GM23338 (cell line): ENCODE measurements around the gene GNAS. TPM values are rescaled to one million over a fixed set of nuclear protein-coding genes. Genes with fewer than 3 reads are reported as not detected.
A peak's percentile ranks its signal among the peaks of the same experiment; 100 is the strongest.

Experiments
- ATAC-seq: fragments of 200-7000 bp; cut with Tn5 transposase; 3 replicates; pipeline ENCODE4 v1.9.1; 2020
- DNase-seq: peaks from one replicate; pipeline ENCODE4 v3.0.0-alpha.2; 2015; ENCODE audit warnings: low spot score
- H2AFZ ChIP-seq: fragments of 200-600 bp; sonication (generic); 2 replicates; pipeline ENCODE4 v1.8.0; 2016; ENCODE audit warnings: antibody characterized with exemption, mild to moderate bottlenecking, moderate library complexity
- H3F3A ChIP-seq: fragments of 200-600 bp; sonication (generic); replicated peaks from 2 replicates; pipeline ENCODE4 v1.8.0; 2017; ENCODE audit warnings: antibody characterized with exemption, mixed run types, low read depth
- H3K27ac ChIP-seq: fragments of 200-600 bp; sonication (generic); 2 replicates; pipeline ENCODE4 v1.6.1; 2016; ENCODE audit warnings: low read depth
- H3K27me3 ChIP-seq: fragments of 200-600 bp; sonication (generic); 2 replicates; pipeline ENCODE4 v1.8.0; 2016; ENCODE audit warnings: mild to moderate bottlenecking, mixed run types, moderate library complexity; ENCODE audit not compliant: insufficient read depth
- H3K36me3 ChIP-seq: fragments of 200-600 bp; sonication (generic); 2 replicates; pipeline ENCODE4 v1.8.0; 2016; ENCODE audit warnings: mild to moderate bottlenecking; ENCODE audit not compliant: insufficient read depth
- H3K4me1 ChIP-seq: fragments of 200-600 bp; sonication (generic); 2 replicates; pipeline ENCODE4 v1.8.0; 2016; ENCODE audit warnings: mild to moderate bottlenecking, moderate library complexity; ENCODE audit not compliant: insufficient read depth
- H3K4me2 ChIP-seq: fragments of 200-600 bp; sonication (generic); 2 replicates; pipeline ENCODE4 v1.7.1; 2017; ENCODE audit warnings: mixed run types
- H3K4me3 ChIP-seq: fragments of 200-600 bp; sonication (generic); 2 replicates; pipeline ENCODE4 v1.6.1; 2016; ENCODE audit warnings: mixed run types
- H3K79me2 ChIP-seq: fragments of 200-600 bp; sonication (generic); replicated peaks from 2 replicates; pipeline ENCODE4 v1.8.0; 2017; ENCODE audit warnings: mild to moderate bottlenecking; ENCODE audit not compliant: insufficient read depth
- H3K9me2 ChIP-seq: fragments of 200-600 bp; sonication (generic); 2 replicates; pipeline ENCODE4 v1.8.0; 2017; ENCODE audit not compliant: insufficient read depth
- H4K20me1 ChIP-seq: fragments of 200-600 bp; sonication (generic); replicated peaks from 2 replicates; pipeline ENCODE4 v1.8.0; 2017; ENCODE audit warnings: mild to moderate bottlenecking; ENCODE audit not compliant: insufficient read depth
- H3K27ac Mint-ChIP-seq: 2 replicates; pipeline ENCODE4 v1.8.0; 2020; ENCODE audit warnings: inconsistent platforms, mild to moderate bottlenecking, moderate library complexity, mixed read lengths
- H3K27me3 Mint-ChIP-seq: 3 replicates; pipeline ENCODE4 v1.8.0; 2022; ENCODE audit warnings: low read depth, mild to moderate bottlenecking, moderate library complexity, mixed read lengths, inconsistent platforms; ENCODE audit not compliant: insufficient read depth, poor library complexity
- H3K36me3 Mint-ChIP-seq: 3 replicates; pipeline ENCODE4 v1.8.0; 2021; ENCODE audit warnings: low read depth, mild to moderate bottlenecking, inconsistent platforms, moderate library complexity, mixed read lengths
- H3K4me1 Mint-ChIP-seq: 3 replicates; pipeline ENCODE4 v1.8.0; 2020; ENCODE audit warnings: mild to moderate bottlenecking, inconsistent platforms, mixed read lengths
- H3K4me3 Mint-ChIP-seq: 3 replicates; pipeline ENCODE4 v1.8.0; 2021; ENCODE audit warnings: moderate library complexity, mild to moderate bottlenecking, inconsistent platforms, mixed read lengths
- H3K9me3 Mint-ChIP-seq: 3 replicates; pipeline ENCODE4 v1.8.0; 2020; ENCODE audit warnings: moderate library complexity, mild to moderate bottlenecking, inconsistent platforms, mixed read lengths
- ETS1 ChIP-seq: IDR thresholded peaks from 2 replicates; pipeline ENCODE4 v1.6.1; 2016; ENCODE audit warnings: antibody characterized with exemption
- JUNB ChIP-seq: IDR thresholded peaks from one replicate; pipeline ENCODE4 v1.6.1; 2016; ENCODE audit warnings: antibody characterized with exemption; ENCODE audit not compliant: unreplicated experiment
- NANOG ChIP-seq: IDR thresholded peaks from 2 replicates; pipeline ENCODE4 v1.6.1; 2016; ENCODE audit warnings: antibody characterized with exemption, borderline replicate concordance
- REST ChIP-seq: IDR thresholded peaks from one replicate; pipeline ENCODE4 v1.6.1; 2018; ENCODE audit warnings: antibody characterized with exemption; ENCODE audit not compliant: unreplicated experiment
- STAT1 ChIP-seq: IDR thresholded peaks from one replicate; pipeline ENCODE4 v1.6.1; 2016; ENCODE audit warnings: antibody characterized with exemption; ENCODE audit not compliant: unreplicated experiment
- polyA plus RNA-seq: library from polyadenylated mRNA; unstranded; fragments of >200 nt; fragmentation: Nextera tagmentation; extraction: Ambion mirVana; gene quantifications from 2 replicates; pipeline ENCODE4 v1.2.1, GENCODE V29; 2016
- total RNA-seq: library from RNA; depleted of rRNA; stranded (reverse); fragments of >200 nt; shearing (Covaris generic); gene quantifications from 2 replicates; pipeline ENCODE4 v1.2.3, GENCODE V29; 2014

The GNAS gene
- total and polyA plus RNA-seq, 2 experiments from 2014 or later = 917 to 1,042 TPM

- peaks cover 10% of the 10 kb centered on the region for H3K27me3 Mint-ChIP-seq
- no peak overlapping the region for H3K4me3 Mint-ChIP-seq
- H3K4me1 Mint-ChIP-seq = peaks cover 41% of the 10 kb centered on the region
- Histone ChIP-seq H3K27me3 (no peaks in the 10 kb centered on the region), H4K20me1 (peaks cover 53% of the 10 kb centered on the region), H3K27ac (no peak overlapping the region), H3K4me3 (no peak overlapping the region), H3K36me3 (peaks cover 55% of the 10 kb centered on the region), H3K4me1 (peaks cover 35% of the 10 kb centered on the region), H2AFZ (no peak overlapping the region), H3K9me2 (no peaks in the 10 kb centered on the region), H3F3A (peaks cover 19% of the 10 kb centered on the region; the same call in 1 of the 2 replicates), H3K4me2 (no peak overlapping the region), H3K79me2 (peaks cover 68% of the 10 kb centered on the region)
- H3K9me3 Mint-ChIP-seq = no peaks in the 10 kb centered on the region
- no peak for ATAC-seq
- TF ChIP-seq ETS1 (no peak), REST (no peak), JUNB (no peak), STAT1 (no peak)
- peaks cover 90% of the 10 kb centered on the region for H3K36me3 Mint-ChIP-seq
- no peak for DNase-seq
- H3K27ac Mint-ChIP-seq = 0 out of 2 replicates have a peak overlapping the region, but pooled peaks have one; percentile 10
Measured at GRCh38 chr20:58903614-58904013, 51.1 kb downstream of the GNAS start.

DNA sequence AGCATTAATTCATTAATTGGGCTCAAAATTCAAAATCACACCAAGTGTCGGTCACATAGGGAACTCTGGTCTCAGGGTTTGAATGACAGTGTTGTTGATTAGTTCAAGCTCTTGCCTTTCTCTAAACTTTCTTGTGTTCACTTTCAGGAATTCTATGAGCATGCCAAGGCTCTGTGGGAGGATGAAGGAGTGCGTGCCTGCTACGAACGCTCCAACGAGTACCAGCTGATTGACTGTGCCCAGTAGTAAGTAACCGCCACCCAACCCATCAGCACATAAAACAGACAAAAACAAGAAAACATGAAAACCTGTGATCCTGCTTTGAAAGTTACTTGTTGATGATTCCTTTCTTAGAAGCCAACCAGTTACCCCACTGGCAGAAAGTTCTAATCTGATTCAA, 52.7 kb downstream of the GNAS start:
- Histone ChIP-seq H4K20me1 (peaks cover 44% of the 10 kb centered on the region), H3K4me1 (peaks cover 19% of the 10 kb centered on the region), H3K27me3 (no peaks in the 10 kb centered on the region), H3F3A (peaks cover 26% of the 10 kb centered on the region), H3K9me2 (no peaks in the 10 kb centered on the region), H3K79me2 (peaks cover 51% of the 10 kb centered on the region), H2AFZ (no peak overlapping the region), H3K4me2 (no peak overlapping the region), H3K36me3 (peaks cover 70% of the 10 kb centered on the region), H3K4me3 (no peak overlapping the region), H3K27ac (no peak overlapping the region)
- TF ChIP-seq NANOG (no peak), REST (no peak)
- no peaks in the 10 kb centered on the region for H3K9me3 Mint-ChIP-seq
- peaks cover 11% of the 10 kb centered on the region for H3K27me3 Mint-ChIP-seq
- peaks cover 25% of the 10 kb centered on the region for H3K4me1 Mint-ChIP-seq
- H3K4me3 Mint-ChIP-seq = no peak overlapping the region
- no peak for DNase-seq
- peaks cover 91% of the 10 kb centered on the region for H3K36me3 Mint-ChIP-seq
- no peak for ATAC-seq
- H3K27ac Mint-ChIP-seq = no peak overlapping the region
